ENCODE results near the gene NKX3-2.

The NKX3-2 gene

DNA sequence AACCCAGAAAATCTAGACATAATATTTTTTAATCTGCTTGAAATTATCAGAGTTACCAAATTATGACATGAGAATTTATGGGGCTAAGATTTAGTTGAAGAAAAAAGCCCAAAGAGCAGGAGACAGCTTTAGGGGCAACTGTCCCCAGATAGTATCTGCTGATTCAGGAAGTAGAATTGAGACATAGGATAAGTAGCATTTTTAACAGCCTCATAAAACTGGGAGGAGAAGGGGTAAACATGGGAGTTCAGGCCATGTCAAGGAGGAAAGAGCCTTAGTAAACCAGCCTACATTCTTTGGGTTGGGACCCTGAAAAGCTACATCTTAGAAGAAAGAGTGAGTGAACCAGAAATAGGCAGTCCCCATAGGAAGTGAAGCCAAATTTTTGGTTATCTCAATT, 50.5 kb downstream of the NKX3-2 start:
- TF ChIP-seq TAF1 (IDR thresholded peaks at IDR 0.05; ENCODE audit: borderline replicate concordance, insufficient read depth, low read length) (no peak), POLR2AphosphoS5 (IDR thresholded peaks at IDR 0.05; ENCODE audit: low read depth, low read length) (no peak), FOXP2 (optimal IDR thresholded peaks at IDR 0.05; ENCODE audit: borderline replicate concordance, extremely low read depth, extremely low read length, insufficient read depth) (no peak), SIN3A (IDR thresholded peaks at IDR 0.05; ENCODE audit: borderline replicate concordance, insufficient read depth, low read length) (no peak)
- TF ChIP-seq, protein P1, sequence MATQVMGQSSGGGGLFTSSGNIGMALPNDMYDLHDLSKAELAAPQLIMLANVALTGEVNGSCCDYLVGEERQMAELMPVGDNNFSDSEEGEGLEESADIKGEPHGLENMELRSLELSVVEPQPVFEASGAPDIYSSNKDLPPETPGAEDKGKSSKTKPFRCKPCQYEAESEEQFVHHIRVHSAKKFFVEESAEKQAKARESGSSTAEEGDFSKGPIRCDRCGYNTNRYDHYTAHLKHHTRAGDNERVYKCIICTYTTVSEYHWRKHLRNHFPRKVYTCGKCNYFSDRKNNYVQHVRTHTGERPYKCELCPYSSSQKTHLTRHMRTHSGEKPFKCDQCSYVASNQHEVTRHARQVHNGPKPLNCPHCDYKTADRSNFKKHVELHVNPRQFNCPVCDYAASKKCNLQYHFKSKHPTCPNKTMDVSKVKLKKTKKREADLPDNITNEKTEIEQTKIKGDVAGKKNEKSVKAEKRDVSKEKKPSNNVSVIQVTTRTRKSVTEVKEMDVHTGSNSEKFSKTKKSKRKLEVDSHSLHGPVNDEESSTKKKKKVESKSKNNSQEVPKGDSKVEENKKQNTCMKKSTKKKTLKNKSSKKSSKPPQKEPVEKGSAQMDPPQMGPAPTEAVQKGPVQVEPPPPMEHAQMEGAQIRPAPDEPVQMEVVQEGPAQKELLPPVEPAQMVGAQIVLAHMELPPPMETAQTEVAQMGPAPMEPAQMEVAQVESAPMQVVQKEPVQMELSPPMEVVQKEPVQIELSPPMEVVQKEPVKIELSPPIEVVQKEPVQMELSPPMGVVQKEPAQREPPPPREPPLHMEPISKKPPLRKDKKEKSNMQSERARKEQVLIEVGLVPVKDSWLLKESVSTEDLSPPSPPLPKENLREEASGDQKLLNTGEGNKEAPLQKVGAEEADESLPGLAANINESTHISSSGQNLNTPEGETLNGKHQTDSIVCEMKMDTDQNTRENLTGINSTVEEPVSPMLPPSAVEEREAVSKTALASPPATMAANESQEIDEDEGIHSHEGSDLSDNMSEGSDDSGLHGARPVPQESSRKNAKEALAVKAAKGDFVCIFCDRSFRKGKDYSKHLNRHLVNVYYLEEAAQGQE (IDR thresholded peaks at IDR 0.05; ENCODE audit: insufficient read depth in 1 of 2, low read depth in 2 of 2, low read length in 2 of 2): no peak

DNA sequence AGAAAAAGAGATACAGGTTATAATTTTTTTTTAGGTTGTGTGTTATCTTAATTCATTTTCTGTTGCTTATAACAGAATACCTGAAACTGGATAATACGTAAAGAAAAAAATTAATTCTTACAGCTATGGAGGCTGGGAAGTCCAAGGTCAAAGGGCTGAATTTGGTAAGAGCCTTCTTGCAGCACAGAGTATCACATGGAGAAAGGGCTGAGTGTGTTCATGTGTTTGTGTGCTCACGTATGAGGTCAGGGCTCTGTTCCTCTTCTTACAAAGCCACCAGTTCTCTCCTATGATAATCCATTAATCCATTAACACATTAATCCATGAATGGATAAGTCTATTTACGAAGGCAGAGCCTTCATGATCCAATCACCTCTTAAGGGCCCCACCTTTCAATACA, 51.6 kb downstream of the NKX3-2 start:
- TF ChIP-seq SIN3A (IDR thresholded peaks at IDR 0.05; ENCODE audit: borderline replicate concordance, insufficient read depth, low read length): no peak
- no peak for TF ChIP-seq TAF1 (IDR thresholded peaks at IDR 0.05; ENCODE audit: borderline replicate concordance, insufficient read depth, low read length)
- no peak for TF ChIP-seq POLR2AphosphoS5 (IDR thresholded peaks at IDR 0.05; ENCODE audit: low read depth, low read length)
- TF ChIP-seq, protein P1 (IDR thresholded peaks at IDR 0.05; ENCODE audit: insufficient read depth in 1 of 2, low read depth in 2 of 2, low read length in 2 of 2): no peak
- no peak for TF ChIP-seq FOXP2 (optimal IDR thresholded peaks at IDR 0.05; ENCODE audit: borderline replicate concordance, extremely low read depth, extremely low read length, insufficient read depth)
